Loucy (cell line): ENCODE results near the gene FCGR3B.
"Not testable (repeated sequence)": the region's sequence is repeated elsewhere in the genome, so short reads cannot be mapped to it uniquely, and the experiment has no call there.

Source experiments
- CTCF ChIP-seq: fragments of 200-600 bp; sonication (generic); conservative IDR thresholded peaks from 2 replicates; pipeline ENCODE4 v1.5.1; 2014; ENCODE audit warnings: mild to moderate bottlenecking, antibody characterized with exemption, low read length
- EZH2phosphoT487 ChIP-seq: fragments of 200-600 bp; IDR thresholded peaks from 2 replicates; pipeline ENCODE4 v1.6.1; 2018; ENCODE audit warnings: antibody characterized with exemption, mild to moderate bottlenecking, moderate library complexity, borderline replicate concordance

GRCh38 chr1:161576676-161577075, 54.3 kb downstream of the FCGR3B start:
- TF ChIP-seq CTCF, EZH2phosphoT487: not testable (repeated sequence)
